DLD1 (cell line): ENCODE results near the gene FAM117A.

Source experiments
- in situ Hi-C: cut with HindIII; loops from 2 replicates; pipeline ENCODE4 v1.10.0; 2017; ENCODE audit warnings: low sequenced_read_pairs

Gene FAM117A

DNA sequence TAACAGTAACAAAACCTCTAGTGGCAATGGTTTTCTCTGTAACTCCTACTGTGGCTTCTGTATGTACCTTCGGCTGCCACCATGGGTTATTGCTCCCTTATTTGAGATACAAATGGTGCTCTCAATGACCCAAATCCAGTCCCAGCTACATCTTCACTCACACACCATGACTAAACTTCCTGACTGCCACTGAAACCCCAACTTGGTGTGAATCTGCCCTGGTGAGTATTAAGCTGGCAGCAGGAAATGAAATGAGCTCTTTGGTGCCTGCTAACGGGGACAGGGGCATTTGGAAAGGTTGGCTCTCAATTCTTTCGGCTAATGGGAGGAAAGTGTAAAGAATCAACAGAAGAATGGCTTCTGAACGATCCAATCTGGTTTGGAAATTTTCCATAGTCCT, 48.7 kb downstream of the FAM117A start:
- in situ Hi-C loops: no loop called here

DNA sequence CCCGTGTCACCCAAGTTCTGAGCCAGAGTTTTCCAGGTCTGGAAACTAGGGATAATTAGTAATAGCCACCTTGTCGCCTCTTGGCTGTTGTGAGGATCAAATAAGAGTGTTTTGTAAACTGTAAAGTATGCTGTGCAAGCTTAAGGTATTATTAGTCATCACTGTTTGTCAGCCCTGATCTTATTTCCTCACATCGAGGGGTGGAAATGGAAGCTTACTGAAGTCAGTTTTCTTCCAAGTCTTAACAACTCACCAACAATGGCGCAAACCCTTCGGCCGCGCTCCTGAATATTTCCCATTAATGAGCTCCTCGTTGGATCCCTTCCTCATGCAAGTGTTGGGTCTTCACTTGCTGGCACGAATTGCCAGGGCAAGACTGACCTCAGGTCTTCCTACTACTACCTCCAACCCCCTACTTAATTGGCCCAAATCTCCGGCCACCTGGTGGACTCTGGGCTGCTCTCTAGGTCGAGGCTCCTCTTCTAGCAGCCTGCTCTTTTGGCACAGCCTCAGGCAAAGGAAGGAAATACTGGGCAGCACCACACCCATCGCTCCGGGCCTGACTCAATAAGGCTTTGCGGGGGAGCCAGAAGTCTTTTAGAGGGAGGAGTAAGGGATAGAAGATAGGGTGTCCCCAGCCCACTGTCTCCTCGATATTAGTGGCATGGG, 55.3 kb downstream of the FAM117A start:
- in situ Hi-C loops: no loop called here

DNA sequence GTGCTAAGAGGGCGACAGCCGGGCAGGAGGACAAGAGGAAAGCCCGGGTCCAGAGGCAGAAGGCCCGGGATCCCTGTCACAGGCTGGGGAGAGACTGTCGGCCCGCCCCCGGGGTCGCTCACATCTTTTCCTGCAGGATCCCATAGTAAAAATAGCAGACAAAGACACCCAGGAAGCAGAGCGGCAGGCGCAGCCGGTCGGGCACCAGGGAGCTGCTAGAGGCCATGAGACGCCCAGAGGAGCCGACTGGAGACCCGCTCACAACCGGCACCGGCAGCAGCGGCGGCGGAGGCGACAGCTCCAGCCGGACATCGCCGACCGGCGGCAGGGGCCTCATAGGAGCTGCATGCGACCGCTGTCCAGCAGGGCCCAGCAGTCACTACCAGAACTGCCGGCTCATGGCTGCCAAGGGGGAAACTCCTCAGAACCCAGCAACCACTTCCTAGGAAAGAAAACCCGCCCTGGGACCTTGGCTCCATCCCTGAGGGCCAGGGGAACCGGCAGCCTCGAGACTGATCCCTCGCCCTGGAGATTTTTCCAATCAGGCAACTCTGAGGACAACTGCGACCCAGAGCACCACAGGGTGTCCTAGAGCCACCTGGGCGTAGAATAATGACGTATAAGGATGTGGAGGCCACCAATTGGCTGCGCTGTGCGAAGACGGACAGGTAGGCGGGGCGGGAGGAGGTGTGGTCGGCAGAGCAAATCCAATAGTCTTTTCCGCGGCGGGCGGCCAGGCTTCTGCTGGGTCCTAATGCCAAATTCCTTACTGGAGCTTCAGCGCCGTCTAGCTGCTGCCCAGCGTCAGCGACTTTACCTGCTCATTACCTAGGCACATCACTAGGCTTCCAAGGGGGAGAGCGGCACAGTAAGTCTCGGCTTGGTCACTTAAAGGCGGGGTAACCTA, 56.1 kb downstream of the FAM117A start, which contains the start of gene SLC35B1:
TSS of gene SLC35B1 (minus strand) at position 357 of the 907 bp plus-strand sequence. CDS start at position 226, 131 bp downstream.
- in situ Hi-C loops: no loop called here

DNA sequence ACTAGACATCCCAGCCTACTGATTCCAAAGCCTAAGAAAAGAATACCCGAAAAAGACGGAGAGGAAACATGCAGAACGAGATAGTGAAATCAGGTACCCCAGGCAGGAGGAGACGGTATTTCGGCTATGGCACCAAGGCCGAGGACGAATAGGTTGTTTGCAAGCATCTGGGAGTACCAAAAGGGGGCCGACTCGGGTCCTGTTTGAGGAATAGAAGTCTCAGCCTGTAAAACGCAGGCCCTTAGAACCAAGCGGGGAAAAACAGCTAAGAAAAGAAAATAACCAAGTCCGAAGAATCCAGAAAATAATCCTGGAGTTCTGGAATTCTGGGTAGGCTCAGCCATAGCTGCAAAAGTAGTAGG, 56.7 kb downstream of the FAM117A start:
- in situ Hi-C loops: no loop called here

DNA sequence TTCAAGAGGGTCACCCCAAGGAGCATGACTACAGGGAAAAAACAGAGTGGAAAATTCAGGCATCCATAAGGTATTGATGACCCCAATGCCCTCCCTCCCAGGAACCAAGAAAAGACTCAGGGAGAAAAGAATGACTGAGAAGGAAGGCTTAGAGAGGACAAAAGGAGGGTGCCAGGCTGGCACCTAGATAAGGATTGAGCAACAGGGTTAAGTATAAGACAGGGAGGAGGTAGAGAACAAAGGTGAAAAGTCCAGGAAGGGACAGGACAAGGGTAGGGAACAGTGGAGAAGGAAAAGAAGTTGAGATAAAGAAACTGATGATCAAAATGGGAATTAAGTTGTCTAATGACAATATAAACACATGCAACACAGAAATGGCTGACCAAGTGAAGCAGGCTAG, 58.7 kb downstream of the FAM117A start:
- in situ Hi-C loops: no loop called here

DNA sequence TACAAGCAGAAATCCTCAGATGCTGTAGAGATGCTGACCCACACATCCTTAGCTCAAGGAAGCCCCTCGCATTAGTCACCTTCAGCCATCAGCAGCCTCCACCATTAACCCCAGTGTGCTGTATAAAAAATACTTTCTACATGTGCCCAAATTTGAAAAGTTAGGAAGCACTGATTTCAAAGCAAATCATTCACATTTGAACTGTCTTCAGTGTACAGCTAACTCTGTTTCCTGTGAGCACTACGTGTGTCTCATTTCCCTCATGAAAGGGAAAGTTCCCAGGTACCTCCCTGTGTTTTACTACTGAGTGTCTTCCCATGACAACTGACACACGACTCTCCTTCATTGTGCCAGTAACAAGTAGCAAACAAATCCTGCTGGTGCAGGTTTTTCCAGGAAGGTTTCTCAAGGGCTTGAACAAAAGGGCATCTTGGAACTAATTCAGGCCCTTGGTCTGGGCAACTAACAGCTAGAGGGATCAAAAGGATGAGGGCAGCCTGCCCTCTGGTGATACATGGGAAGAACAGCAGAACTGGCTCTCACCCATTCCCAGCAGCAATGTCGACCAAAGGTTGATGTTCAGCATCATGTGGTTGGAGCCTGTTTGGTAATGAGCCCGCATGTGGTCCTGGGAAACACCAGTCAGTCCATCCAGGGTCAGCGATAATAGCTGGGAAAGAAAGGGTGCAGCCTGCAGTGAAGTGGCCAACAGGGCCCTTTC, 60.2 kb downstream of the FAM117A start:
- in situ Hi-C loops: no loop called here

DNA sequence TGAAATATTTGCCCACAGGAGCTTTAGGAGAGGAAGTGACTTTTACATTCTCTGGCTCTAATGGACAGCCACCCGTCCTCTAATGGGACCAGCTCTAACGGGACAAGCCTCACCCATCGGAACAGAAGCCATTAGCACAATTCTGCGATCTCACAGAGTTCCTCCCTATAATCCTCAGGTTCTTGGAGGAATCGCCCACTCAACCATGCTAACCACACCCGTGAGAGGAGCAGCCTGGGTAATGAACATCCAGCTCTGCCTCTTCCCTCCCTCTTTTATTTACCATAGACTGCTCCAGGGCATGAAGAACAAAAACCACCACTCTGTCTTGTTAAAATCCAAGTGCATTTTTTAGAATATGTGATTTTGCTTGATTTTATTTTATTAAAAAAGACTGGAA, 63.0 kb downstream of the FAM117A start:
- in situ Hi-C loops: no loop called here

DNA sequence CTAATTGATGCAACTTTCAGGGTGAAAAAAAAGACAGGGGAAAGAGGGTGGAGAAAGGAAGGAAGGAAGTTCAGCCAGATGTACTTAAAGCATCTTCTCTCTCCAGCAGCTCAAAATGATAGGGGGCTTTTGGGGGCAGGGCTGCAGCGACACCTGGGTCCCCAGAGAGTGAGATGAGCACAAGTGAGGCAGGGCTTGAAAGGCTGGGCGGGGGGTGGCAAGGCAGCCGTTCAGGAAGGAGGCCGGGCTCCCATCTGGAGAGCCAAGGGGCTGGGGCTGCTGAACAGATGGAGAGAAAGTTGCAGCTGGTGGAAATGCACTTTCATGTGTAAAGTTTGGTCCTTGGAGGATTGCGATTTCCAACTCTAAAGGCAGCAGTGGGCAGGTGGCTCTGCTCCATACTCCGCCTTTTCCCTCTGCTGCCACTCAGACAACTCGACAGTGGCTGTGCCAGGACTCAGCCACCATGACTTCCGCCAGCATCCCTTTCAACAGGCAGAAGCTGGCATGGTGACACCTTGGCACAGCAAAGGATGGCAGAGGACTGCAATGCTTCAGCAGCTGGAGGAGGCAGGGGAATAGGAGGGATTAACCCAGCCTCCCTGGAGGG, 63.9 kb downstream of the FAM117A start:
- in situ Hi-C loops: no loop called here

DNA sequence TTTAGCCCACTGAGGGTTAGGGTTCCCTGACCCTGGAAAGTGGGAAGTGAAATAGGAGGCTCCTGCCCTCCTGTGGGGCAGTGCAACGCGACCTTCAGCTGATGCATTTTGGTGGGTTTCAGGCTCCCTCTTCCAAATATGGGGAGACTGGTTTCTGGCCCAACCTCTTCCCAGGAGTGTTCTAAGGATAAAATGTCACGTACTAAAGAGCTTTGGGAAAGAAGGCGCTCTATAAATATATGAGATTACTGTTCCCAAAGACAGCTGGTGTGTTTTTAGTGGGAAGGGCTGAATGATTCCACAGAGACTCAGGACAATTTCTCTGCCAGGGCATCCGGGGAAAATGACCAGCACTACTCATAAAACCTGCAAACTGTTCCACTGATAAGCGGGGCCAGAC, 65.9 kb downstream of the FAM117A start:
- in situ Hi-C loops: no loop called here

DNA sequence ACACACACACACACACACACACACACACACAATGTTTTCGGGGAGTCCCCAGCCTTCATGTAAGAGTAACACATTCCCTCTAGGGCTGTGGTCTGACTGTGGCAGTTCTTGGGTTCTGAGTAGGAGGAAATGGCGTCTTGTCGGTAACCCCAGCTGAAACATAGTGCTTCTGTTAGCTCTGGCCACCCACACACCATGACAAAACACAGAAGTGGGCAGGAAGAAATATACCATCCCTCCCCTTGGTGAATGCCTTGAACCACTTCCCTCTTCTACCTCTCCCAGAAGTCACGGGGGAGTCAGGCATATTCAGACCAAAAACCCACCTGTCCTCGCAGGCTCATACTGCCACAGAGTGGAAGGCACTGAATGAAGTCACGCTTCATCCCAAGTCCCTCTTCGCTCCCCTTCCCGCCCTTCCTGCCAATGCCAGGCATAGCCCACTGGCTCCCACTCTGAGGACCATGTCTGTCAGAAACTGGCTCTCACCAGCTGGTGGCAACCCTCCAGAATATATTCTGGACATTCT, 67.6 kb downstream of the FAM117A start:
- in situ Hi-C loops: no loop called here

DNA sequence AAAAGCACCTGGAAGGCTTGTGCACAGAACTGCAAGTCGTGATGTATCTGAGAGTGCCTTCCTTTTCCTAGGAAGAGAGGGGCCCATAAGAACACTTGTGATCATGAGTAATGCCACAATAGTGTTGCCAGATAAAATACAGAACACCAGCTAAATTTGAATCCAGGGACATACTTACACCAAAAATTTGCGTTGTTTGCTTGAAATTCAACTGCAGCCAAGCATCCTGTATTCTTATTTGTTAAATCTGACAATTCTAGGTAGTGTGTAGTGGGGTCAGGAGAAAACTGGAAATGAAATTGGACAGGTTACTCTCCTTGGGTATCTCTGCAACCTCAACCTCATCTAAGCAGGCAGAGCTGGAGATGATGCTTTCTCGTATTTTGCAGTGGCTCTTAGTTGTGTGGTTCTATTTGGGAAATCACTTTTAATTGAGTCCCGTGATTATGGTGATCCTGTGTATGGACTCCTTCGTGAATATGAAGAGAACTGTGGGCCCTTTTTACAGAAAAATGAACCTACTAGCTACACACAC, 68.2 kb downstream of the FAM117A start:
- in situ Hi-C loops: no loop called here

DNA sequence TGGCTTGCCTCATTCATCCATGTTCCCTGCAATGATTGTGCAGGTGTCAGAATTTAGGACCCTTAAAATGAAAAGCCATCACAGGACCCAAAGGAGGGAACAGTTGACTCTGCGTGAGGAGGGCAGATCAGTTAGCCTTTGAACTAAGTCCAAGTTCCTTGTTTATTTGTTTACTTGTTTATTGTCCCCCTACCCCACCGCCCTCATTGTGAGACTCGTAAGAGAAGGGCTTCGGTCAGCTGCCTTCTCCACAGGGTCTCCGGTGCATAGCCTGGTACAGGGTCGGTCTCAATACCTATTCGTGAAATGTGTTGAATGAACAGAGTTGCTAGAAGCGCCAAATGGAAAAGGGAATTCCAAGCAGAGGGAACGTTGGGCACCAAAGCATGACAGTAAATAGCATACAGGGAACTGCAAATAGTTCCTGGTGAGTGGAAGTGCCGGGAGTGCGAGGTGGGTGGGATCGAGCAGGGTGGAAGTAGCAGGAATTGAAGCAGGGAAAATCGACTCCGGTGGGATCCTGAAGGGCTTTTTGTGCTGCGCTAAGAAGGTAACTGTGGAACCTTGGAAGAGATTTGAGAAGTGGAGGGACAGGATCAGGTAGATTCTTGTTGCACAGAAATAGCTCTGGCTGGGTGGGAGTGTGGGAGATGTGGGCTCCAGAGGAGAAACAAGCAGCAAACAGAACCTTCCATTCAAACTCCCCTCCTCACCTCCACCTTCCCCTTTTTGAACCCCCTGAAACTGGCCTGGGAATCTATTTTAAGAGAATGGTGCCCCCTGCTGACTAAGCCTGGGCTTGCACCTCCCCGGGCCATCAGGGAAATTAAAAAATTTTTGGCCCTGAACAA, 68.9 kb downstream of the FAM117A start:
- in situ Hi-C loops: no loop called here

DNA sequence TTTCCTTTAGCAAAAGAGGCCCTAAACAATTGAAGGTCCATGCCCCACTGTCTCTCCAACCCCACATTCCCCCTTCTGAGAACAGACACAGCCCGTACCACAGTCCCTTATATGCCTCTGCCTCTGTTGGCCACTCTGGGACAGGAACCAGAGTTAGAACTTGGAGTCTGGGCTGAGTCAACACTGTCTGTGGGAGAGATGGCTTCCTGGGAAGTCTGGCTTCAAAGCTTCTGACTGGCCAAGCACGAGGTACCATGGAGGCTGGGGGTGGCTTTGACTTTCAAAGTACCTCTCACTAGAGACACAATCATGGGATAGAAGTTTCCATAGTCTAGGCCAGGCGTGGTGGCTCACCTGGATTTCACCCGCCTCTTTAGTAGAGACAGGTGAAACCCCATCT, 71.2 kb downstream of the FAM117A start:
- in situ Hi-C loops: no loop called here

DNA sequence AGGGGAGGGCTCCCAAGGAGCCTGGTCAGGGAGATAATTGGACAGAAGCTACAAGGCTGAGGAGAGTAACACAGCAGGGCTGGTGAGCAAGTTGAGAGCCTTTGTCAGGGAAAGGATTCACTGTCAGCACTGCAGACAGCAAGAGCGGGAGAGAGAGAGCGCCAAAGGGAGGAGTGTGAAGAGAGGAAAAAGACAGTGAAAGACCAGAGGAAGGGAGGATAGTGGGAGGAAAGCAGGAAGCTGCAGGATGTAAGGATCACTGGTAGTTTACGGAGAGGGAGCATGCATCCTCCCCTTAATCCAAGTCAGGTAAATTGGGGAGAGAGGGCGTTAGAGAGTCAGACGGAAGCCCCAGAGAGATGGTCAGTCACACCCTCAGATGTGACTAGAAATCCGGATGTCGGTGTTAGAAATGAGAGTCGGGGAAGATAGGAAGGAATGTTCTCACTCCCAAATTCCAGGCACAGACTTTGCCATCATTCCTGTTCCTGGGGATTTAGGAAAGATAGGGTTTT, 72.2 kb downstream of the FAM117A start:
- in situ Hi-C loops: no loop called here

DNA sequence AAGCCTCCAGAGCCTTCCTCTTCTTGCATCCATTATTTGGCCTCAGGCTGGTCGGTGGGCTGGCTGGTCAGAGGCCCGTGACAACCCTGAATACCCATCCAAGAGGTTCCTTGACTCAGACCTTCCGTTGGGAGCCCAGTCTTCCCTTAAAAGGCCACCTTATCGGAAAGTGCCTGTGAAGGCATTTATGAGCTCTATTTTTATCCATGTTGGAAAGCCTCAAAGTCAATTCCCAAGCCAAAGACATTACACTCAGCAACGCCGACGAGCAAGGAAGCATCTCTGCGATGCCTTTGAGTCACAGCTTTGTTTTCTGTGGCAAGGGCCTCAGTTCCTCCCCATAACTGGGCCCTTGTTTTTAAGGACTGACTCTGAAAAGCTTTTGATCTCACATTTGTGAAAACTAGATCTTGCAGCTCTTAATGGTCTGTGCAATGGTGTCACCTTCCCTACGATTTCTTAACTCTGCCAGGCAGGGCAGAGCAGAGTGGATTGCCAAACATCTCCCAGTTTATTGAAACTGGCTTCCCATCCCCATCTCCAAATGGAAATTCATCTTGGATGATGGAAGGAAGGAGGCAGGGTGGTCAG, 72.8 kb downstream of the FAM117A start:
- in situ Hi-C loops: no loop called here

DNA sequence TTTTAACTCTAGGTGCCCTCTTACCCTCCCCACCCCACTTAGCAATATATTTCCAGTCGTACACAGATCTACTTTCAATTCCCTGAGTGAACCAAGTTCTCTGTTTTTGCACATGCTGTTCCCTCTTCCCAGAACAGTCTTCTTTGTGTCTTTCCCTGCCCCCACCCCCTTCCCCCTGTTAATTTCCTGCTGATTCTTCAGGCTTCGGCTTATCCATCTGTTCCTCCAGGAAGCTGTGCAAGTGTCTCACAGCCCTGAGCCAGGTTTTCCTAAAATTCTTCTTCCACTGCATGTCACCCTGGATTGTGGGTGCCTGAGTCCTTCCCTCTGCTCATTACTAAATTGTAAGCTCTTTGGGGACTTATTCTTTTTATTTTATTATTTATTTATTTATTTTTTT, 73.7 kb downstream of the FAM117A start:
- in situ Hi-C loops: no loop called here

DNA sequence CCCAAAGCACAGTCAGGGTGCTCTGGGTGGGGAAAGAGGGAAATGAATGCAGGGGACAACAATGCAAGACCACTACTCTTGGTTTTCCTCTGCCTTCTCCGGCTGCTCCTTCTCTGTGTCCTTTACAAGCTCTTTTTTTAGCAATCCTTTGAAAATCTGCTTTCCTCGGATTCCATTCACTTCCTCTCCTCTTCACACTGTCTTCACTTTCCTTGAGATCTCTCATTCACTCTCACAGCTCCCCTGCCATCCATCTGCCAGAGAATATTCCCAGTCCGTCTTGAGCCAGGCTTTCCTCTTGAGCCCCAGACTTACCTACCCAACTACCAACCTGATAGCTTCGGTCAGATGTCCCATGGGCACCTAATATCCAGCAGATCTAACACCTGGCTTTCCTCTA, 75.1 kb downstream of the FAM117A start:
- in situ Hi-C loops: no loop called here

DNA sequence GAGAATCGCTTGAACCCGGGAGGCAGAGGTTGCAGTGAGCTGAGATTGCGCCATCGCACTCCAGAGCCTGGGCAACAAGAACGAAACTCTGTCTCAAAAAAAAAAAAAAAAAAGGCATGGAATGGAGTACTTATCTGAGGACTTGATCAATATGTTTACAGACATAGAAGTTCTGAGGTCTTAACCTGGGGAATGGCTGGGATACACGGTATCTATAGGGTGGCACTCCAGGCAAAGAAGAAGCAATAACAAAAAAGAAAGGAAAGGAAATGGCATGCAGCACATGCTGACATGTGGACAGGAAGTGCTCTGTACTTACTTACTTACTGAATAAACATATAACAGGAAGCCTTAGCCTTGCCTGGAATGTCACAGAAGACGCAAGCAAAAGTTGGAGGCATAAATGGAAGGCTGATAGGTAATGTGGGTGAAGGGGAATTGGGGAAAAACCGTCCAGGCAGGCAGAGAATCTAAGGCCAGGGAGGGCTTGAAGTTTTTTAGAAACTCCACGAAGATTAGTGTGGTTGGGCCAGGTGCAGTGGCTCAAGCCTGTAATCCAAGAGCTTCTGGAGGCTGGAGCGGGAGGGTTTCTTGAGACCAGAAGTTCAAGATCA, 75.9 kb downstream of the FAM117A start:
- in situ Hi-C loops: no loop called here
